ENCODE data around the gene RNF145. TPM values are rescaled to one million over a fixed set of nuclear protein-coding genes. Genes with fewer than 3 reads are reported as not detected.
"Not testable (repeated sequence)": the region's sequence is repeated elsewhere in the genome, so short reads cannot be mapped to it uniquely, and the experiment has no call there.

The RNF145 gene
- total RNA-seq, 1 donor = 18.6 TPM

DNA sequence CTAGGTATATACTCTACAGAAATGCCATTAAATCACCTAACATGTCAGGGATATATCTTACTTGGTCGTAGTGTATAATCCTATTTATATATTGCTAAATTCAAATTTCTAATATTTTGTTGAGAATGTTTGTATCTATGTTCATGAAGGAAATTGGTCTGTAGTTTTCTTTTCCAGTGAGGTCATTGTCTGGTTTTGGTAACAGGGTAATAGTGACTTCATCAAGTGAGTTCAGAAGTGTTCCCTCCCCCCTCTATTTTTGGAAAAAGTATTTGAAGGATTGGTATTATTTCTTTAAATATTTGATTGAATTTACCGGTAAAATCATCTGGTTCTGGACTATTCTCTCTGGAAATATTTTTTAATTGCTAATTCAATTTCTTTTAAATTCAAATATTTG lies 86.2 kb downstream of the RNF145 start:
- DNase-seq (ENCODE audit: low read depth in 2 of 3, low spot score in 2 of 3) = no peak

DNA sequence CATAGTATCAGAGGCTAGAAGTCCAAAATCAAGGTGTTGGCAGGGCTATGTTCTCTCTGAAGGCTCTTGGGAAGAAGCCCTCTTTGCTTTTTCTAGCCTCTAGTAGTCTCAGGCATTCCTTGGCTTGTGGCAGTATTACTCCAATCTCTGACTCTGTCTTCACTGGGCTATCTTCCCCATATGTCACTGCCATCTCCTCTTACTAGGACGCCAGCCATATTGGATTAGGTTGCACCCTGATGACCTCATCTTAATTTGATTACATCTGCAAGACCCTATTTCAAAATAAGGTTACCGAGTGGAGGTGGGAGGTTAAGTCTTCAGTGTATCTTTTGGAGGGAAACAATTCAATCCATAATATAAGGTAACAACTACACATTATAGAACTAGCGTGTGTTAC lies 88.3 kb downstream of the RNF145 start:
- DNase-seq (ENCODE audit: low read depth in 2 of 3, low spot score in 2 of 3) = no peak

DNA sequence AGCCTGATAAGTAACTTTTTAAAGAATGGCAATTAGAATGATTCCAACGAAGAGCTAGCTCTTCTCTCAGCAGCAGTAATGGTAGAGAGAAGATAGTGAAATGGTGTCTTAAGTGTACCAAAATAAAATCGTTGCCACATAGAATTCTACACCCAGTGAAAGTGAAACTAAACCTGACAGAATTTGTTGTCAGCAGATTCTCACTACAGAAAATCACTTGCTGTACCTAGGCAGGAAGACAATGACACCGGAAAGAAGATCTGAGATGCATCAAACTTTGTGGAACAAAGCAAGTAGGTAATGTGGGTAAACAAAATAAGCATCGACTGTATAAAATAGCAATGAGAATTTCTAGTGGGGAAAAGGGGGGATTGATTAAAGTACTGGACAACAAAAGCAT lies 88.9 kb downstream of the RNF145 start:
- DNase-seq (ENCODE audit: low read depth in 2 of 3, low spot score in 2 of 3) = no peak

DNA sequence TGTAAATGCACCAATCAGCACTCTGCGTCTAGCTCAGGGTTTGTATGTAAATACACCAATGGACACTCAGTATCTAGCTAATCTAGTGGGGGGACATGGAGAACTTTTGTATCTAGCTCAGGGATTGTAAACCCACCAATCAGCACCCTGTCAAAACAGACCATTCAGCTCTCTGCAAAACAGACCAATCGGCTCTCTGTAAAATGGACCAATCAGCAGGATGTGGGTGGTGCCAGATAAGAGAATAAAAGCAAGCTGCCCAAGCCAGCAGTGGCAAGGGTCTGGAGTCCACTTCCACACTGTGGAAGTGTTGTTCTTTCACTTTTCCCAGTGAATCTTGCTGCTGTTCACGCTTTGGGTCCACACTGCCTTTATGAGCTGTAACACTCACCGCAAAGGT lies 89.5 kb downstream of the RNF145 start:
- DNase-seq (ENCODE audit: low read depth in 2 of 3, low spot score in 2 of 3) = not testable (repeated sequence)

DNA sequence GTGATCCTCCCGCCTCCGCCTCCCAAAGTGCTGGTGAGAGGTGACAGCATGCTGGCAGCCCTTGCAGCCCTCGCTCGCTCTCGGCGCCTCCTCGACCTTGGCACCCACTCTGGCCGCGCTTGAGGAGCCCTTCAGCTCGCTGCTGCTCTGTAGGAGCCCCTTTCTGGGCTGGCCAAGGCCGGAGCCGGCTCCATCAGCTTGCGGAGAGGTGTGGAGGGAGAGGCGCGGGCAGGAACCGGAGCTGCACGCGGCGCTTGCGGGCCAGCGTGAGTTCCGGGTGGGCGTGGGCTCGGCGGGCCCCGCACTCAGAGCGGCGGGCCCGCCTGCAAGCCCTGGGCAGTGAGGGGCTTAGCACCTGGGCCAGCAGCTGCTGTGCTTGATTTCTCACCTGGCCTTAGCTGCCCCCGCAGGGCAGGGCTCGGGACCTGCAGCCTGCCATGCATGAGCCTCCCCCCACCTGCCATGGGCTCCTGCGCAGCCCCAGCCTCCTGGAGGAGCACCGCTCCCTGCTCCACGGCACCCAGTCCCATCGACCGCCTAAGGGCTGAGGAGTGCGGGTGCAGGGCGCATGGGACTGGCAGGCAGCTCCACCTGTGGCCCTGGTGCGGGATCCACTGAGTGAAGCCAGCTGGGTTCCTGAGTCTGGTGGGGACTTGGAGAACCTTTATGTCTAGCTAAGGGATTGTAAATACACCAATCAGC lies 90.2 kb downstream of the RNF145 start:
- DNase-seq (ENCODE audit: low read depth in 2 of 3, low spot score in 2 of 3) = not testable (repeated sequence)

DNA sequence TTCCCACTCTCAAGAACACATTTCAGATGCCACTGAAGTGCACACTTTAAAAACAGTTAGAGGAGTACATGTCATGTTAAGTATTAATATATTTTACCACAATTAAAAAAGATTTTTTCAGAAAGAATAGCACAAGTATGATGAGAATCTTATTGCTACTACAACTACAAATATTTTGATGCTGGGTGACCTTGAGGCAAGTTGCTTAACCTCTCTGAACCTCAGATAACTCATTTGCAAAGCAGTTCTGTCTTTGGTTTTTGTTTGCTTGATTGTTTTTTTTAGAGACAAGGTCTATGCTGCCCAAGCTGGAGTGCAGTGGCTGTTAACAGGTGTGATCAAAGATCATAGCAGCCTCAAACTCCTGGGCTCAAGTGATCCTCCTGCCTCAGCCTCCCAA lies 95.9 kb downstream of the RNF145 start:
- DNase-seq (ENCODE audit: low read depth in 2 of 3, low spot score in 2 of 3) = no peak

DNA sequence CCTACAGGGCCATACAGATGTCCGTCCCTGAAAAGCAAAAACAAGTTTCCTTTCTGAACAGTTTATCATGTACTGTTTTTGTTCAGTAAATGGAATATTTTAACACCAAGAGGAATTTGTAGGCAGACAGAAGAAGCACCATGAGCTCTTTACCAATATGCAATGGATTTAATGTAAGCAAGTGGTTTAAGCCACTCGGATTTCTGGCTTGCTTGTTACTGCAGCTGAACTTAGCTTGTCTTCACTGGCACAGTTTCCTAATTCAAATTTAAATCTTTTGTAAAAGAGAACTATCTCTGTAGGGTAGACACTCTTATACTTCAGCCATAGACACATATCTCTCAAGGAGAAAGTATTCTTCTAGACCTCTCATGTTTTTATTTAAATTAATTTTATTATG lies 96.9 kb downstream of the RNF145 start:
- no peak for DNase-seq (ENCODE audit: low read depth in 2 of 3, low spot score in 2 of 3)

Small RNA genes lying within 50 kb of the gene (small RNA-seq; reads per million reads assigned to genes)
- not detected for gene RF00263

Other genes with a start within 250 kb of the RNF145 start
- 0.27 TPM for gene EBF1, start 109.6 kb downstream of the RNF145 start, total RNA-seq
- 4.3 TPM for gene UBLCP1, start 53.7 kb upstream of the RNF145 start, total RNA-seq
- not detected for gene IL12B, start 120.9 kb upstream of the RNF145 start, total RNA-seq

Measured in hematopoietic multipotent progenitor cell (in vitro differentiated cells).